ENCODE data around the gene CD36.

DNA sequence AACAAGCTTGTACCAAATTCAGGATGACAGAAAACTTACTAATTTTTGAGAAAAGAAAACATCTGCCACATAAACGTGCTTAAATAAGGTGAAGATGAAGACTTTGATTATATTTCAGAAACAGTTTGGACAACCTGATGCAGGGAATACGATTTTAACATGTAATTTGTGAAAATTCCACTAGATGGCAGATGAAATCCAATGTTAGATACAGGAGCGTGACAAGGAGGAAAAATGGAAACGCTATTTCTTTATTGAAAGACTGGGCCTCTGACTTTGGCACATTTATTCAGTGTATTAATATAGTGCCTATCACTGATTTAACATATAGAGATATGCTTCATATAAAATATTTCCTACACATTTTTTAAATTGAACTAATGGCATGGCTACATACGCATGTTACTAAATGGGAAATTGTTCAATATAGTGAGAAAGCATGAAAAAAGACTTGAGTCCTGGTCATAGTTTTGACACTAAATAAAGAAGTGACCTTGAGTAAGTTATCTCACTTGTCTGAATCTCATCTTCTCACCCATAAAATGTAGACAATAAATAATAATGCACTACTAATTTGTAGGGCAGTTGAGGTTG lies 60.7 kb downstream of the CD36 start:
- TF ChIP-seq MAX (IDR thresholded peaks at IDR 0.05): no peak
- TF ChIP-seq POLR2A (IDR thresholded peaks at IDR 0.05; ENCODE audit: borderline replicate concordance, extremely low read depth, insufficient read depth, insufficient read length): no peak
- no peak for TF ChIP-seq JUND (IDR thresholded peaks at IDR 0.05)
- TF ChIP-seq EZH2phosphoT487 (IDR thresholded peaks at IDR 0.05; ENCODE audit: borderline replicate concordance): no peak
- TF ChIP-seq, protein P1, sequence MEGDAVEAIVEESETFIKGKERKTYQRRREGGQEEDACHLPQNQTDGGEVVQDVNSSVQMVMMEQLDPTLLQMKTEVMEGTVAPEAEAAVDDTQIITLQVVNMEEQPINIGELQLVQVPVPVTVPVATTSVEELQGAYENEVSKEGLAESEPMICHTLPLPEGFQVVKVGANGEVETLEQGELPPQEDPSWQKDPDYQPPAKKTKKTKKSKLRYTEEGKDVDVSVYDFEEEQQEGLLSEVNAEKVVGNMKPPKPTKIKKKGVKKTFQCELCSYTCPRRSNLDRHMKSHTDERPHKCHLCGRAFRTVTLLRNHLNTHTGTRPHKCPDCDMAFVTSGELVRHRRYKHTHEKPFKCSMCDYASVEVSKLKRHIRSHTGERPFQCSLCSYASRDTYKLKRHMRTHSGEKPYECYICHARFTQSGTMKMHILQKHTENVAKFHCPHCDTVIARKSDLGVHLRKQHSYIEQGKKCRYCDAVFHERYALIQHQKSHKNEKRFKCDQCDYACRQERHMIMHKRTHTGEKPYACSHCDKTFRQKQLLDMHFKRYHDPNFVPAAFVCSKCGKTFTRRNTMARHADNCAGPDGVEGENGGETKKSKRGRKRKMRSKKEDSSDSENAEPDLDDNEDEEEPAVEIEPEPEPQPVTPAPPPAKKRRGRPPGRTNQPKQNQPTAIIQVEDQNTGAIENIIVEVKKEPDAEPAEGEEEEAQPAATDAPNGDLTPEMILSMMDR (IDR thresholded peaks at IDR 0.05 in 2 of 3, conservative IDR thresholded peaks at IDR 0.05 in 1 of 3; ENCODE audit: borderline replicate concordance in 1 of 3, insufficient read depth in 1 of 3, low read depth in 2 of 3, low read length in 2 of 3): peak; percentile 30 to 79 (median 70); a peak in 5 of 6 replicates
- TF ChIP-seq ZBTB33 (IDR thresholded peaks at IDR 0.05; ENCODE audit: extremely low read depth, insufficient replicate concordance, low read length): no peak
